Activated CD8-positive, alpha-beta T cell treated with anti-CD3 and anti-CD28 coated beads, Interleukin-2, amount 10 ng/mL, durations not matched to agents 7 days and 5 days (primary cell): ENCODE data around the gene ZNF521. TPM values are rescaled to one million over a fixed set of nuclear protein-coding genes. Genes with fewer than 3 reads are reported as not detected.

ENCODE experiments used
- ATAC-seq: fragments of 150-1000 bp; cut with Tn5 transposase; one replicate; pipeline ENCODE4 v1.10.0; 2021; ENCODE audit warnings: moderate library complexity
- CTCF ChIA-PET: fragments of 350-600 bp; sonication (Branson Sonifier 250); formaldehyde crosslinking; loops from one replicate; lab custom pipeline; 2021; ENCODE audit warnings: antibody characterized with exemption; lab: Charles Lee
- POLR2A ChIA-PET: fragments of 350-600 bp; sonication (Branson Sonifier 250); formaldehyde crosslinking; loops from one replicate; lab custom pipeline; 2021; ENCODE audit warnings: antibody characterized with exemption; lab: Charles Lee
- DNase-seq: peaks from one replicate; pipeline ENCODE4 v3.0.0-alpha.2; 2020
- H3K27ac Mint-ChIP-seq: one replicate; pipeline ENCODE4 v1.8.0; 2021; ENCODE audit warnings: mild to moderate bottlenecking, mixed read lengths
- H3K27me3 Mint-ChIP-seq: one replicate; pipeline ENCODE4 v1.8.0; 2021; ENCODE audit warnings: low read depth, mixed read lengths
- H3K36me3 Mint-ChIP-seq: one replicate; pipeline ENCODE4 v1.8.0; 2021; ENCODE audit warnings: low read depth, mixed read lengths
- H3K4me1 Mint-ChIP-seq: one replicate; pipeline ENCODE4 v1.8.0; 2021; ENCODE audit warnings: low read depth, mixed read lengths
- H3K4me3 Mint-ChIP-seq: one replicate; pipeline ENCODE4 v1.8.0; 2021; ENCODE audit warnings: mild to moderate bottlenecking, mixed read lengths
- H3K9me3 Mint-ChIP-seq: one replicate; pipeline ENCODE4 v1.8.0; 2022; ENCODE audit warnings: mixed read lengths; ENCODE audit not compliant: insufficient read depth
- total RNA-seq, 2 experiments: library from RNA; stranded (reverse); gene quantifications; one replicate each; pipeline ENCODE4 v1.2.3, GENCODE V29; 2021

Gene ZNF521
- total RNA-seq, 2 experiments from 2014 or later = not detected

DNA sequence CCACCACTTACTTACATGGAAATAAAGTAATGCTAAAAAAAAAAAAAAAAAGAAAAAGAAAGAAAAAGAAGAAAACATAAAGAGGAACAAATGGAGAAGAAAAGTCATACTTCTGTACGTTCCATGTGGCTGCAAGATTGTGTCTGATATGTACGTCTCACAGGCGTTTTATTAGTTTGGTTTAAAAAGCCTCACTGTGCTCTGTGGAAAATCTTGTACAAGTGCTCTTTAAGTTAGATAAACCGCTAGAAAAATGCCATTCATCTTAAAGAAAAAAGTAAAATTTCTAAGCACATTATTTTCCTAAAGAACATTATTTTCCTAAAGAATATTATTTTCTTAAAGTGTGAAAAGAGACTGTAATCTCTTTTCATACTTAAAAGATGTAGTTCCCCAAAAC, 165.1 kb downstream of the ZNF521 start:
- H3K9me3 Mint-ChIP-seq = no peaks in the 10 kb centered on the region
- DNase-seq (no peak), ATAC-seq (no peak)
- H3K36me3 Mint-ChIP-seq = no peaks in the 10 kb centered on the region
- no peak overlapping the region for H3K4me3 Mint-ChIP-seq
- H3K27ac Mint-ChIP-seq = no peak overlapping the region
- no peaks in the 10 kb centered on the region for H3K27me3 Mint-ChIP-seq
- POLR2A ChIA-PET = no interaction called here
- no peaks in the 10 kb centered on the region for H3K4me1 Mint-ChIP-seq
- CTCF ChIA-PET = no interaction called here

DNA sequence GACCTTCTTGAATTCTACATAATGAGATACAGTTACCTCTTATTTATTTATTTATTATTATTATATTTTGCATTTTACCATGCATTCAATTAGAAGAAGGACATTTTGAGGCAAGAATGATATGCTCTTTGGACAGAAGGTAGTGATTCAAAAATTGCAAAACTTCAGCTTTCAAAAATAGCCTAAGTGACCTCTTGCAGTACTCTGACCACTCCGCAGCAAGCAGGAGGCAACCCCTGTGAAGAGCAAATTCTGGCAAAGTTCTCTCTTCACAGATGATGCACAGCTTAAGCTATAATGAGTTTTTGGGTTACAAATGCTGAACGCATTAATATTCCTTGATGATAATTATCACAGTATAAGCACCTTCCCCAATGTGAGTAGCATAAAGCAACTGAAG, 170.0 kb downstream of the ZNF521 start:
- no peak for ATAC-seq
- no peaks in the 10 kb centered on the region for H3K9me3 Mint-ChIP-seq
- ChIA-PET CTCF (no interaction called here), POLR2A (no interaction called here)
- no peaks in the 10 kb centered on the region for H3K36me3 Mint-ChIP-seq
- H3K27me3 Mint-ChIP-seq = peaks cover 6% of the 10 kb centered on the region
- H3K27ac Mint-ChIP-seq = no peak overlapping the region
- no peak overlapping the region for H3K4me3 Mint-ChIP-seq
- no peak for DNase-seq
- H3K4me1 Mint-ChIP-seq = no peaks in the 10 kb centered on the region

DNA sequence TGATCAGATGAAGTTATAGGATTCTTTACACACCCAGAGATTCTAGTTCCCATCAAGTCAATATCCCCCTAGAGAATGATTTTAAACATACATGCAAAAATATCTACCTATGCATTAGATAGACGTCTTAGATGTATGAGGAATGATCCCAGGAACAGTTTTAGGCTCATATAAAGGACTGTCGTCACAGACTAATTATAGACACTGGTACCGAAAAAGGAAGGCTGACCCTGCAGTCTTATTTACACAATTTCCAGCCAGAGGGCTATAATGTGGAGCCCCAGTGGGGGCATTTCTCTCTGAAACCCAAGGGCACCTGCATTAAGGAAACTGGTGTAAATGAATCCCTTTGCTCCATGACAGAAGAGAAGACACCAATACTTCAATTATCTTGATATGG, 170.4 kb downstream of the ZNF521 start:
- DNase-seq (no peak), ATAC-seq (no peak)
- H3K27me3 Mint-ChIP-seq = peaks cover 6% of the 10 kb centered on the region
- H3K4me1 Mint-ChIP-seq = no peaks in the 10 kb centered on the region
- no peak overlapping the region for H3K4me3 Mint-ChIP-seq
- no peak overlapping the region for H3K27ac Mint-ChIP-seq
- H3K36me3 Mint-ChIP-seq = no peaks in the 10 kb centered on the region
- POLR2A ChIA-PET = no interaction called here
- H3K9me3 Mint-ChIP-seq = no peaks in the 10 kb centered on the region
- CTCF ChIA-PET = no interaction called here

DNA sequence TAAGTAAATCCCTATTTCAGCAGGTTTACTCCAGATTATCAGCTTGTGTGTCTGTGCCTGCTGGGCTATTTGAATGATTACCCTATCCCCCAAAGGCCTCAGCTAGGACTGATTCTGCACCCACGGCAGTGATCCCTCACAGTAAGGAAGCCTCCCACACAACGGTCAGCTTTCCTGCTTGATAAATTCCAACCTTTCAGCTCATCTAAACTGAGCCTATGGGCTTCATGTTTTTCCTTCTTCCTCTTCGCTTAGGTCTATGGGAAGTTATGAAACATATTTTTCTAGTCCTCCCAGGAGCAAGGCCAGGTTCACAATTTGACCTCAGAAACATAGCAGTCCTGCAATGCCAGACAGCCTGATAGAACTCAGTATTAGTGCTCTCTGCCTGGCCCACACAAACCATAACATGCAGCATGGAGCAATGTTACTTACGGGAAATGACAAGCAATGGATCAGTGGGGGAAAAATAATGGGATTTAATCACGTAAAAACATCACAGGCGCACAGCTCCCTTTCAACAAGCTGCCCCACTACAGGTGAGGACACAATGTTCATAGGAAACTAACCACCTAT, 170.9 kb downstream of the ZNF521 start:
- Mint-ChIP-seq H3K27ac (no peak overlapping the region), H3K4me1 (no peaks in the 10 kb centered on the region), H3K4me3 (no peak overlapping the region), H3K36me3 (no peaks in the 10 kb centered on the region), H3K27me3 (peaks cover 6% of the 10 kb centered on the region), H3K9me3 (no peaks in the 10 kb centered on the region)
- no peak for ATAC-seq
- CTCF ChIA-PET = no interaction called here
- POLR2A ChIA-PET = no interaction called here
- no peak for DNase-seq

DNA sequence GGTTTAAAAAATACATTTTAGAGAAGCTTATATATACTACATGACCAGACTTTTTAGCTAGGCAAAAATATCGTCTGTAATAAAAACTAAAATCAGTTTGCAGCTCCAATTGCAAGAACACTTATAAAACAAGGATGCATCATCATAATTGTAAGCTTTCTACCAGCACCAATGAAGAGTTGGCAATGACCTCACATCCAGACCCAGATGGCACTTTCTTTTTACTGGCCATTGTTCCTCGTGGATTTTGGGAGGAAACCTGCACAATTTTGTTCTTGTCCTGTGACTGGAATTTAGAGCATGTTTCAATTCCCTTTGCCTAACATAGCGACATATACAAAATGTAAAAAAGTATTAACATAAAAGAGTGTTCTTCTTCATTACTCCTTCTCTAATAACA, 174.3 kb downstream of the ZNF521 start:
- no peak for DNase-seq
- H3K36me3 Mint-ChIP-seq = no peaks in the 10 kb centered on the region
- CTCF ChIA-PET = no interaction called here
- peaks cover 6% of the 10 kb centered on the region for H3K27me3 Mint-ChIP-seq
- no peak overlapping the region for H3K27ac Mint-ChIP-seq
- POLR2A ChIA-PET = no interaction called here
- ATAC-seq = no peak
- no peaks in the 10 kb centered on the region for H3K9me3 Mint-ChIP-seq
- H3K4me1 Mint-ChIP-seq = no peaks in the 10 kb centered on the region
- H3K4me3 Mint-ChIP-seq = no peak overlapping the region

DNA sequence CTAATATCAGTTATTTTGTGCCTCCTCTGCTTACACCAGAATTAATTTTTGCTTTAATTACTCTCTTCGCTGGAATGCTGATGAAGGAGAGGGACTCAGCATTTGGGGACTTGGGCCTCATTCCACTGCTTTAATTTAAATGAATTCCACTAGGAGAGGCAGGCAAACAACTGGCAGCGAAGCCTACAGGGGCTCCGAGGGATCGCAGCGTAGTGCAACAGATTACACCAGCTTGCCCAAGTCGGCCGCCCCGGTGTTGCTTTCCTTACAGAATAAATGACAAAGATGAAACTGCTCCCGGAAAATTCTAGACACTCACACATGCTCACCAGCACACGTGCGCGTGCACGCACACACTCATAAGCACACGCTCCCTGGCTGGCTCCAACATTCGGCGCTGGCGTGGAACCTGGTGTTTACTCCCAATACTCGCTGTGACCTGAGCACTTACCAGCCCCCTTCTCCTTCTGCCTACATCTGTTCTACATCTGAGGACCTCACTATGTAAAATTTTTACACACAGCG, 175.4 kb downstream of the ZNF521 start:
- Mint-ChIP-seq H3K27ac (no peak overlapping the region), H3K27me3 (peaks cover 6% of the 10 kb centered on the region), H3K36me3 (no peaks in the 10 kb centered on the region), H3K4me1 (no peaks in the 10 kb centered on the region), H3K4me3 (no peak overlapping the region), H3K9me3 (no peaks in the 10 kb centered on the region)
- no peak for ATAC-seq
- no peak for DNase-seq
- ChIA-PET CTCF (no interaction called here), POLR2A (no interaction called here)

DNA sequence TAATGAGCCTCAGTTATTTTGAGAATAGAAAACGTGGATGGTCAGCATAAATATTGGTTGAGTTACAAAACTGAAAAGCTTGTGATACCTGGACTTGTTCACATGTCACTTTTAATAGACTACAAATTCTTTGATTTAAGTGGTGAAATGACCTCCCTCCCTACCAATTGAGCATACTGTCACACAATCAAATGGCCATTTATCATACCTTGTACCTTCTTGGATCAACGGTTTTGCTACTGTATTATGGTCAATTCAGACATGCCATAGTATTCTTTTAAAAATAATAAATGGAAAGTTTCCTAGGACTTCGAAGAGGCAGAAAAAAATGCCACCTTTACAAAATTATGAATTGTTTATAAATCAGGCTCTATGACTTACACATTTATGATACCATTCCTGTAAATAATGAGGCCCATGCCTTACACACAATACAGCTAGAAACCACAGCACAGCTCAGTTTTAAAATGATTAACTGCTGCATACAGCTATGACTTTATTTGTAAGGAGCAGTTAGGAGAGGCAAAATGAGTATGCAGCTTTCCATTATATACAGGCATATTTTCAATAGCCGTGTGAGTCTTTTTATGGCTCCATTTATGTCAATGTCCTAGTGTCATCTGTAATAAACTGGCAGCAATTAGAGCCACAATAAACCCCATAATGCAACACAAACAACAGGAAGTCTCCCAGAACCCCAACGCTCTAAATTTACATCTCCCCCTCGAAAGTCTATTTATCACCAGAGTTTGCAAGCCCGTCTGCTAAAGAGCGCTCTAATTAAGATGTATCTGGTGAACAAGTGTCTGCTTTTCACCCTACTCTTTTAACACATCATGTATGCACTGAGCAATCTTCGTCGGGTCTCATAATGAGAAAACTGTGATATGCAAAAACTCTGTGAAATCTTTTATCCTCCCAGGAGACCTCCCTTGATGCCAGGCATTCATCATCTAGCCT, 176.1 kb downstream of the ZNF521 start:
- ChIA-PET POLR2A (no interaction called here), CTCF (no interaction called here)
- Mint-ChIP-seq H3K4me1 (no peaks in the 10 kb centered on the region), H3K27ac (no peak overlapping the region), H3K36me3 (no peaks in the 10 kb centered on the region), H3K4me3 (no peak overlapping the region), H3K27me3 (peaks cover 6% of the 10 kb centered on the region), H3K9me3 (no peaks in the 10 kb centered on the region)
- no peak for DNase-seq
- no peak for ATAC-seq

DNA sequence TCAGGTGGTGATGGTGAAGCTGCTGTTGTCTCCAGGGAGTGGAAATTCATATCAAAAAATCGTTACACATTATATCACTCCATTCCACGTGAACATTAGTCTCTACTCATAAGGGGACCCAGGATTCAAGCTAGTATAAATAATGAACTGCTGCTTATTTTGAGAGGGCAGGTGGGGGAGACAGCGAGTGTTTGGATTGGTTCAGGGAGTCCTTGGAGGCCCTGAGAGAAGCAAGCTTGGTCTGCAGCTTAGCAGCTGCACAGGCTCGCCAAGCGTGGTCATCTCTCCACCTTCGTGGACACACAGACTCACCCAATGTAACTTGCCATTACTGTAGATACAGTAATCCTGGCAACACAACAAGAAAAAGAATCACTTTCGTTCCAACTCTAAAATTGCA, 177.6 kb downstream of the ZNF521 start:
- ChIA-PET POLR2A (no interaction called here), CTCF (no interaction called here)
- Mint-ChIP-seq H3K27me3 (peaks cover 3% of the 10 kb centered on the region), H3K36me3 (no peaks in the 10 kb centered on the region), H3K9me3 (no peaks in the 10 kb centered on the region), H3K4me3 (no peak overlapping the region), H3K4me1 (no peaks in the 10 kb centered on the region), H3K27ac (no peak overlapping the region)
- ATAC-seq (no peak), DNase-seq (no peak)

DNA sequence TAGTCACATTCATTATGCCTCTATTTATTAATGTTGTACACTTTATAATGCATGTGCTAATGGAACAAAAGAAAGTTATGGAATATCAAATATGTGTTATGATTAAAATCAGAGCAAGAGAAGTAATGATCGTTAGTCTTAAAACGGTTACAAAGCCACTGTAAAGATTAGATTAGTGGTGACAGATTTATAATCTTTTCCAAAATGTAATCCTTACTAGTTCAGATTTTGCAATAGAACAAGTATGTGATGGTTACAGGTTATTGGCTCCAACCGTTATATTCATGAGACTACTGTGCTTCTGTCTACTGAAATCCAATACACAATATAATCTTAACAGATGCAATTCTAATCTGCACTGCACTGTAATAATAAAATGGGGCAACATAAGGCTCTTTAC, 180.6 kb downstream of the ZNF521 start:
- Mint-ChIP-seq H3K36me3 (no peaks in the 10 kb centered on the region), H3K4me3 (no peak overlapping the region), H3K9me3 (no peaks in the 10 kb centered on the region), H3K27me3 (peaks cover 2% of the 10 kb centered on the region), H3K4me1 (no peaks in the 10 kb centered on the region), H3K27ac (no peak overlapping the region)
- DNase-seq = no peak
- POLR2A ChIA-PET = no interaction called here
- no peak for ATAC-seq
- CTCF ChIA-PET = no interaction called here

DNA sequence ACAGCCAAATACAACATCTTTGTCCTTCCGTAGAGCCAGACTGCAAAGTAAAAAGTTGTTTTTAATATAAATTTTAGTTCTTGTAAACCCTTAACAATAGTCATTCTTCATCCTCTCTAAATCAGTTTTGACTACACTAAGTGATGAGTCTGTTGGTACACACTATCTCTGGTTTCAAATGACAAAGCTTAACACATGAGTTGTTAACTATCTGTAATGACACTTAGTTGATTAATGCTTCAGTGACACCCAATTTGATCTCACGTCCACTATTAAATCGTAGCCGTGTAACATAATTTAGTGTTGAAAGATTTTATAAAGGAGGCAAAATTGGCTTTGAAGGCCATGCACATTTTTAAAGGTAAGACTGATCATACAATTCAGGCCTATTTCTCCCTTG, 181.6 kb downstream of the ZNF521 start:
- ChIA-PET CTCF (no interaction called here), POLR2A (no interaction called here)
- ATAC-seq = no peak
- H3K27me3 Mint-ChIP-seq = peaks cover 2% of the 10 kb centered on the region
- no peaks in the 10 kb centered on the region for H3K9me3 Mint-ChIP-seq
- H3K4me3 Mint-ChIP-seq = no peak overlapping the region
- H3K4me1 Mint-ChIP-seq = peaks cover under 1% of the 10 kb centered on the region
- no peak overlapping the region for H3K27ac Mint-ChIP-seq
- no peak for DNase-seq
- no peaks in the 10 kb centered on the region for H3K36me3 Mint-ChIP-seq

DNA sequence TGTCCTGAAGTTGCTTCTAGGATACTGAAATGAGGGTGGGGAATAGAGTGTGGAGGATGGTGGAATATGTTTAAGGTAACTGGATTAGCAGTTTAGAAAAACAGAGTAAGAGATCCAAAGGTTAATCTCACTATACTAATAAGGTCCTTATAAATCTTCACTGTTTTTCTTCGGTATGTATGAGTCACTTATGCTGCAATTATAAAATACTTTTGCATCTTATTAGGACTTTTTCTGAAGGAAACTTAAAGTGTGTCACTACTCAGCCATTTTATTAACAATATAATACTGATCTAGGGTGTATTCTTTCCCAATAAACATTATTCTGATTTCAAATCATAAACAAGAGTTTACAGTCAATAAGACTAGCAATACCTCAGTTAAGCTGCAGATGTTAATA, 182.3 kb downstream of the ZNF521 start:
- Mint-ChIP-seq H3K4me1 (peaks cover 5% of the 10 kb centered on the region), H3K27me3 (peaks cover 2% of the 10 kb centered on the region), H3K9me3 (no peaks in the 10 kb centered on the region), H3K4me3 (no peak overlapping the region), H3K36me3 (no peaks in the 10 kb centered on the region), H3K27ac (no peak overlapping the region)
- POLR2A ChIA-PET = no interaction called here
- DNase-seq = no peak
- no peak for ATAC-seq
- CTCF ChIA-PET = no interaction called here

DNA sequence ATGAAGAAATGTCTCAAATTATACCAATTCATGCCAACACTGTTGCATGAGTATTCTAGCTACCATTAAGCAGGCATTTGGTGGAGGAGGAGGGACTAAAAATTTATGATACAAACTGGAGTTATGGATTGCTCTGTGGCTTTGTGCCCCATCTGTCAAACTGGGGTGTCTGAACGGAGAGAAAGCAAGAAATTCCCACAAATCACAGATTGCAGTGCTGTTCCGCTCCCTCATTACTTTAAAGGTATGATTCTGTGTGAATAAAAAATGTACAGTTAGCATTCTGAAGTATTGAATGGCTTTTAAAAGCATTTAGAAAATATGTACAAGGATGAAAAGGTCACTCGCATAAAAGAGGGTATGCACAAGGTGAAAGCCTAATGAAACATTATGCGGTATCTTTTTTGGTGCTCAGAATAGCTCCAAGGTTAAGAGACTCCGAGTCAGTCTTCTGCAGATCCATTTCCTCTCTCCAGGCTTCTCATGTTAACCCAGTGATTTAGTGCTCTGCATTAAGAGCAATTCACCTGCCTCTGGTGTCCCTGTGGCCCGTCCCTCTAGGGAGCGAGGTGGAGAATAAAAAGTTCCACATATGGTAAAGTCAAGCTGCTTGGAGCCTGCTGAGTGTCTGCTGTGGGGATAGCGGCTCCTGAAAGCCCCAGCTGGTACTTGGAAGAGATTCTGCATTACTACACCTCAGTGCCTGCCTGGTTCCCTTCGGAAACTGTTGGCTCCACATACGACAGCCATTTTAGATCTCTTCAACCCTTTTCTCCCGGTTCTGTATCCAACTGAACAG, 184.2 kb downstream of the ZNF521 start:
- H3K36me3 Mint-ChIP-seq = no peaks in the 10 kb centered on the region
- POLR2A ChIA-PET = no interaction called here
- CTCF ChIA-PET = no interaction called here
- H3K4me3 Mint-ChIP-seq = no peak overlapping the region
- H3K9me3 Mint-ChIP-seq = no peaks in the 10 kb centered on the region
- H3K4me1 Mint-ChIP-seq = peaks cover 15% of the 10 kb centered on the region
- DNase-seq (no peak), ATAC-seq (no peak)
- no peak overlapping the region for H3K27ac Mint-ChIP-seq
- H3K27me3 Mint-ChIP-seq = peaks cover 2% of the 10 kb centered on the region
